SIG-M5 treated with dmso at 0.1 percent for 504 hours (cell line): ENCODE data around the gene SUSD2.
"Not testable (repeated sequence)": the region's sequence is repeated elsewhere in the genome, so short reads cannot be mapped to it uniquely, and the experiment has no call there.

Source experiments
- DNase-seq: peaks from one replicate; lab custom pipeline; 2025; ENCODE audit not compliant: unreplicated experiment; lab: John Stamatoyannopoulos, UW

Gene SUSD2, protein sequence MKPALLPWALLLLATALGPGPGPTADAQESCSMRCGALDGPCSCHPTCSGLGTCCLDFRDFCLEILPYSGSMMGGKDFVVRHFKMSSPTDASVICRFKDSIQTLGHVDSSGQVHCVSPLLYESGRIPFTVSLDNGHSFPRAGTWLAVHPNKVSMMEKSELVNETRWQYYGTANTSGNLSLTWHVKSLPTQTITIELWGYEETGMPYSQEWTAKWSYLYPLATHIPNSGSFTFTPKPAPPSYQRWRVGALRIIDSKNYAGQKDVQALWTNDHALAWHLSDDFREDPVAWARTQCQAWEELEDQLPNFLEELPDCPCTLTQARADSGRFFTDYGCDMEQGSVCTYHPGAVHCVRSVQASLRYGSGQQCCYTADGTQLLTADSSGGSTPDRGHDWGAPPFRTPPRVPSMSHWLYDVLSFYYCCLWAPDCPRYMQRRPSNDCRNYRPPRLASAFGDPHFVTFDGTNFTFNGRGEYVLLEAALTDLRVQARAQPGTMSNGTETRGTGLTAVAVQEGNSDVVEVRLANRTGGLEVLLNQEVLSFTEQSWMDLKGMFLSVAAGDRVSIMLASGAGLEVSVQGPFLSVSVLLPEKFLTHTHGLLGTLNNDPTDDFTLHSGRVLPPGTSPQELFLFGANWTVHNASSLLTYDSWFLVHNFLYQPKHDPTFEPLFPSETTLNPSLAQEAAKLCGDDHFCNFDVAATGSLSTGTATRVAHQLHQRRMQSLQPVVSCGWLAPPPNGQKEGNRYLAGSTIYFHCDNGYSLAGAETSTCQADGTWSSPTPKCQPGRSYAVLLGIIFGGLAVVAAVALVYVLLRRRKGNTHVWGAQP

DNA sequence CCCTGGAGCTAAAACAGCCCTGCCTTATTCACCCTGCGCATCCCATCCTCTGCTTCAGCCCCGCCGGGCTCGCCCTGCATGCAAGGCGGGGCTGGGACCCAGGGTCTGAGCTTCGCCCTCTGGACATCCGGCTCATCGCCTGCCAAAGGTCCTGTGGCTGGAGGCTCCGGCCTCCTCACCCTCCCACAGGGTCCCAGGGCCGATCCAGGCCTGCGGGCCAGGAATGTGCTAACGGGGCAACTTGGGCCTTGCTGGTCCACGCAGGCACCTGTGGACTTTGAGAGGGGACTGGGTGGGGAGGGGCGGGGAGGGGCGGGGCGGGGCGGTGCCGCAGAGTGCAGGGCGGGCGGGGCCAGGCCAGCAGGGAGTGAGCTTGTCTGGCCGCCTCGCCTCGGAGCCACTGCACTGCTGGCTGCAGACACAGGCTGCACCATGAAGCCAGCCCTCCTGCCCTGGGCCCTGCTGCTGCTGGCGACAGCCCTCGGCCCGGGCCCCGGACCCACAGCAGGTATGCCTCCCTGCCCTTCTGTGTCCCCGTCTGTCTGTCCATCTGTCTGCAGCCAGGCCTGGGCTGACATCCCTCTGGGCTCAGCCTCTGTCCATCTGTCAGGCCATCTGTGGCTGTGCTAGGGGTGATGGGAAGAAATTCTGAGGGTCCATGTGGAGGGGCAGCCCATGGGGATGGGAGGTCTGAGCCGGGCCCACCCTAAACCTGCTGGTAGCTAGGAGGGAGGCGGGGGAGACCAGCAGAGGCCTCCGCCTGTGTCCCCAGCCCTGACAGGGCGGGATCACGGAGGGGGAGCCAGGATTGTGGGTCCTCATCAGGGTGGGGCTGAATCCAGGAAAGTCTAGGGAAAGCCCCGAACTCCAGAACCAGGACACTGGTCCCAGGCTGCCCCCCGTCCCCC, at the start of gene SUSD2:
Gene SUSD2 (plus strand): TSS at position 400 of the 908 bp plus-strand sequence. CDS start 33 bp downstream, at position 433.
- no peak for DNase-seq

DNA sequence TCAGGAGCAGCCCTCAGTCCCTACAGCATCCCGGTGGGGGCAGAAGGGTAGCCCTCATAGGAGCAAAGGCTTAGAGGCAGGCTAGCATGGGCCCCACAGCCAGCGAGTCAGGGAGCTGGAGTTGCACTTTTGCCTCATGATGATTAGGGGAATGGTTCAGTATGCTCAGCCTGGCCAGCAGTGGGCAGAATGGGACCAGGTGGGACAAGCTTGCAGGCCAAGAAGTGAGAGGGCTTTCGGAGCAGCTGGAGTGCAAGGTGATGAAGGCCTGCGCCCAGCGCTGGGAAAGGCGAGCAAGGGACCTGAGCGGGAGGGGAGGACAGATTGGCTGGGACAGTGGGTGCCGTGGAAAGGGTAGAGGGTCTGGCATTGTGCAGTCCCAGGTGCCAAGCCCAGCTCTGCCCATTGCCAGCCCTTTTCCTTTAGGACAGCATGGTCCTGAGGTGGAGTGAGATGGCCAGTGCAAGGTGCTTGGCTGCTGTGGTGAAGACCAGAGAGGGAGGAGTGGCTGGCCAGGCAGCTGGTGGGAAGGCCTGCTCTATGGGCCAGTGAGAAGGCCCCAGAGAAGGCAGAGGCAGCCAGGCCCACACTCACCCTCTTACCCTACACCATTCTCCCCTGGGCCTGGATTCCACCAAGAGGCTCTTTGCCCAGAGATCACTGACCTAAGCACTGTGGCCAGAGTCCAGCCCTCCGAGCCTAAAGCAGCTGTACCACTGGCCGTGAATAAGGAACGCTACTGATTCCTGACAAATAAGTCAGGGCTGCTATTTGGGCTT, 47.9 kb upstream of the SUSD2 start:
- no peak for DNase-seq

DNA sequence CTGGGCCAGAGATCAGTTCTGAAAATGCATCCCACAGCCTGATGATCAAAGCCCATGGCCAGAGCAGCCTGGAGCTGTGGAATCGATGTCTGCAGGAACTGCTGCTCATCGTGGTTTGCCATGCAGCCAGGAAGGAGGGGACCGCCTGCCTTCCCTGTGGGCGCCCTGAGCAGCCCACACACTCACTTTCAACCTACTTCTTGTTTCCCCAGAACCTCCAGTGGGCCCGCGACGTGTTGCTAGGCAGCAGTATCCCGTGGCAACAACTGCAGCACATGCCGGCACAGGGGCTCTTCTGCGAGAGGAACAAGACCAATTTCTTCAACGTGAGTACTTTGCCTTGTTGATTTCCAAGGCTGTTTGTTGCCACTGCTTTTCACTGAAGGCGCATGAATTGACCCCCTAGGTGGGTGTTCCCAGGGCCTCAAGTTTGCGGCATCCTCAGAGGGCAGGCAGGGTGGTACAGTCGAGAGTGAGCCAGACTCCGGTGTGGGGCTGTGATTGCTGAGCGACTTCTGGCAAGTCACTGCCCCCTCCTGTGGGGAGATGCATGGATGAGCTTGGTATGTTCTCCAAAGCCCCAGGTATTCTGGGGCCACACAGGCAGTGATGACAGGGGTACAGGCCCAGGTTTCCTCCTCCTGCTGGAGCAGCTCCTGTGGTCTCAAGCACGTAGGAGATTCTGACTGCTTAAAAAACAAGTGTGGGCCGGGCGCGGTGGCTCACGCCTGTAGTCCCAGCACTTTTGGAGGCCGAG, 47.0 kb upstream of the SUSD2 start:
- no peak for DNase-seq

DNA sequence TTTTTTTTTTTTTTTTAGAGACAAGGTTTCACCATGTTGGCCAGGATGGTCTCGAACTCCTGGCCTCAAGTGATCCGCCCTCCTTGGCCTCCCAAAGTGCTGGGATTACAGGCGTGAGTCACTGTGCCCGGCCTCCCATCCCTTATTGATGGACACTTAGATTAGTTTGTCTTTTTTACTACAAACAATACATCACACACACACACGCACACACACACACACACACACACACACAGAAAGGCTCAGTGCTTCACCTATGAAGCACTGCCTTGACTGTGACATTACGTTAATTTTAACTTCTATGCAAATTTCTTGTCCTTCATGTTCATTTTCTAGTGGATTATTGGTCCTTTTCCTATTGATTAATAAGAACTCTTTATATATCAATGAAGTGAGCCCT, 44.8 kb upstream of the SUSD2 start:
- not testable (repeated sequence) for DNase-seq

DNA sequence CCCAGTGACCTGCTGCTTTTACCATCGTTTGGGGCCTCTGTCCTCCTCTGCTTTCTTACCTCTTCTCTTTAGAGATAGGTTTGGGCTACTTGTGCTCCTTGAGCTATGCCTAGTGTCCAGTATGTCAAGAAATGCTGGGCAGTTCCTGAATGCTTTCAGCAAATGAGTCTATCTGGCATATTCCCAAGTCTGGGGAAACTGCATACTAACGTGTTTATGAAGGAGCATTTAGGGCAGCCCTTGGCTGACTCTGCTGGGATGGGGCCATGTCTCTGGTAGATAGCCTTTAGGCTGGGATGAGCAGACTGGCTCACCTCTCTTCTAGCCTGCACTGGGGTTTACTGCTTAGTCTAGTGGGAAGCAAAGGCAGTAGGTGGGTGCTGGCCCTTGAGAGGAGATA, 43.7 kb upstream of the SUSD2 start:
- DNase-seq, result no peak

DNA sequence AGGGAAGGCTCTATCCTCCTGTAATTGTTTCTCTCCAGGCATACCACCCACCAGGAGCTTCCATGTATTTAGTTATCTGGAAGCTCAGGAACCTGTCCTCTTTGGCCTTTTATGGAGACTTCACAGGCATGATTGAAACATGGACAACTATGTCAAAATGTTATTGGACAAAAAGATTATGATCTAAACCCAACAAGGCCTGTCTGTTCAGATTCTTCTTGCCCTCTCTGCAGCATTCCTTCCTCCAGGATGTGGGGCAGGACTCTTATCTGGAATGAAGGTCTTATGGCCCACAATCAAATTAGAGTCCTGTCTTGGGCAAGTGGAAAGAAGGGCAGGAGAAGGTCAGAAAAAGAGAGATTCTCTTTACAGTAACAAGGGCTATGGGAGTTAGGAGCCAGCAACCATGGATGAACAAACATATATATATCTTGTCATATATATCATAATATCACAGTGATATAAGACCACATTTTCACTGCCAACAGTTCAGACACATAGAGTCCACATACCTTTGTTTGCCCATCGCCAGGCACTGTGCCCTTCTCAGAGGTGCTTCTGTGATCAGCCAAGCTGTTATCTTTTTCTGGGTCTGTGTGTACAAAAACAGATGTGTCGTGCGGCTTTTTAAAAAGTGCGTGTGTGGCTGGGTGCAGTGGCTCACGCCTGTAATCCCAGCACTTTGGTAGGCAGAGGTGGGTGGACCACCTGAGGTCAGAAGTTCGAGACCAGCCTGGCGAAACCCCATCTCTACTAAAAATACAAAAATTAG, 42.5 kb upstream of the SUSD2 start:
- DNase-seq, result no peak

DNA sequence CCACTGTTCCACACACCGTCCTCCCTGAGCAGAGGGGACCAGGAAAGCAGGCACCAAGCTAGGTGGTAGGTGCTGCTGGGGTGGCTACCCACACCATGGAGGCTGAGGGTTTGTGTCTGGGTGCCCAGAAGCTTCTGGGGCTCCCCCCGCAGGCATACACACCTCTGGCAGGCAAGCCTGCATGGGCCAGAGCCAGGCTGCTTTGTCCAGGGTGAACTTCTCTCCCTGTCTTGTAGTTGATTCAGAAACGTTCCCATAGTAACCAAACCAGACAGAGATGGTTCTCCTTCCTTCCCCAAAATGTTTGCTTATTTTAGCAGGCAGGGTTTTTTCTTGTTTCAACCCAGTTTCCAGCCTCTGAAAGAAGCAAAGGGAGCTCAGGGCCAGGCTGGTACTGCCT, 40.9 kb upstream of the SUSD2 start:
- peak; percentile 50 for DNase-seq

DNA sequence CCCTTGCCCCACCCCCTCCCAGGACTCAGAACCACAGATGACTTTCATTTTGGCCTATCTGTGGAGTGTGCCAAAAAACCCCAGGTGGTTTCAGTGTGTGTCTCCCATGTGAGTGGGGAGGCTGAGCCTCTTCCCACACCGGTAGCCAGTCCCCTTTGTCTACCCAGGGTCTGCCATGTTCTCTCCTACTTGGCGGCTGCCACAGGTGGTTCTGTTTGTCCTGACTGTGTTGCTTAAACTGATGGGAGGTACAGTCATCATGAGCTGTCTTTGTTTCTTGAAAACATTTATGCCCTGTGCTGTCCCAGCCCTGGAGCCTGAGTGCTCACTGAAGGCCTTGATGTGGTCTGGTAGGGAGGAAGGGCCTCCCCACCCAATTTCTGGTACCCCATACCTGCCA, 39.7 kb upstream of the SUSD2 start:
- no peak for DNase-seq

DNA sequence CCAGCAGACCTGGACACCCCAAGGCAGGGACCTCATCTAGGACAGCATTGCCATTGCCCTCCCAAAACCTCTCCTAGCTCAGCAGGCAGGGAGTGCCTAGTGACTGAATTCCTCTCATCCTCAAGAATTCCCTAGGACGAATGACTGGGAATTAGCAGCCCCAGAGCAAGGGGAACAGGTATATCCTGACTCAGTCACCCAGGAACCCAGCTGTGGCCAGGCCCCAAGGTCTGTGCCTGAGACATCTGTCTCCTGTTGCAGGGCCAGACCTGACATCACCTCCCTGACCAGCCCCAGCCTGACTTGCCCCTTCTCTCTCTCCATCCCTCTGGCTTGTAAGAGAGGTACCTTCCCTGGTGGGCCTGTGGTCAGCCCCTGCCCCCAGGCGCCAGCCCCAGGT, 39.0 kb upstream of the SUSD2 start:
- DNase-seq, result no peak

DNA sequence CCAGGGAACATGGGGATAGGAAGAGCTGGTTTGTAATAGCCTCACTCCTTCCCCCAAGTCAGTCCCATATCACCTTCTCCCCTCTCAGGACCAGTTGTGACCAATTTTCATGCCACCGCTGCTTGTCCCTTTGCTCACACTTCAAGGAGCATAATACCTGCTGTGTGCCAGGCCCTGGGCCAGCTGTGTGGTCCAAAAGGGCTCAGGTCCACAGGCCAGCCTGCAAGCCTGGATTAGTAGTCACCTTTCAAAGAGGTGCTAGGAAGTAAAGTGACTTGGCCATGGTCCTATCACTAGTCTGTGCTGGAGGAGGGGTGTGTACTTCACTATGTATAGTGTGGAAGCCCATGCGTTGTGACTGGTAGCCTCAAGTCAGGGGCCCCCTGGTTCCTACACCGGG, 38.5 kb upstream of the SUSD2 start:
- DNase-seq, result no peak

DNA sequence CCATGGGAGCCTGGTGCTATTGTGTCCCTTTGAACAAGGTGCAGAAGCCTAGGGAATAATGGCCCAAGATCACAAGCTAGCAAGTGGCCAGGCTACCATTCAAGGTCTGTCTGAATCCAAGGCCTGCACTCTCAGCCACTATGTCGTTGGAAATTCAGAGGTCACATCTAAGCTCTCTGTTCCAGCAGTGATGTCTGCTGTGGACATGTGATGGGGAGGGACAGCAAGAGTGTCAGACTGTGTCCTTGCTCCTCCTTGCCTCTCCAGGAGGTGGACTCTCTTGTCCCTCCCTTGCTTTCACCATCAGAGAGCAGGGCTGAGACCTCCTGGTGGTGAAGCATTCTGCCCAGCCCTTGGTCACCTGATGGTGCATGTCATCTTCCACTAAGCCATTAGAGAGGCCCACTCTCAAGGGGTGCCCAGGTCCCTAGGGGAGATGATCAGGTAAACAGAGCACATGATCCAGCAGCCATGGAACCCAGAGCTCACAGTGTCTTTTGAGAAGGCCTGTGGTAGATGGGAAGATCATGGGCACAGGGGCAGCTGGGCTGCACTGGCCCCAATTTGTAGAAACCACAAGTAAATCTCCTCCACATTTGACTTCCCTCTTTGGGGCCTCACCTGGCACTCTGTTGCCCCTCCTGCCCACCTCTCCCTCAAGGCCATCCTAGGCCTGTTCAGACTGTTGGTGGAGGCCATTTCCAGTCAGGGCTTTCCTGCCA, 37.1 kb upstream of the SUSD2 start:
- no peak for DNase-seq

DNA sequence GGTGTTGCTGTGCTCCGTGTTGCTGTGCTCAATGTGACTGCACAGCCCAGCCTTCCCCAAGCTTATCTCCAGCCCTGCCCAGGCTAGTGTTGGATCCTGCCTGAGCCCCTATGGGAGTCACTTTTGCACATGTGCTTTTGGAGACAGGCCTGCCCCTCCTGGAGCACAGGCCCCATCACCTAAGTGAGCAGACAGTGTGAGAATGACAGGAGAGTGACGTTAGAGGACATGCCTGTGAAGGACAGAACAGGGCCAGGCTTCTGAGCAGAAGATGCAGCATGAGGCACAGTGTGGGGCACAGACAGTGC, 36.6 kb upstream of the SUSD2 start:
- DNase-seq, result no peak

DNA sequence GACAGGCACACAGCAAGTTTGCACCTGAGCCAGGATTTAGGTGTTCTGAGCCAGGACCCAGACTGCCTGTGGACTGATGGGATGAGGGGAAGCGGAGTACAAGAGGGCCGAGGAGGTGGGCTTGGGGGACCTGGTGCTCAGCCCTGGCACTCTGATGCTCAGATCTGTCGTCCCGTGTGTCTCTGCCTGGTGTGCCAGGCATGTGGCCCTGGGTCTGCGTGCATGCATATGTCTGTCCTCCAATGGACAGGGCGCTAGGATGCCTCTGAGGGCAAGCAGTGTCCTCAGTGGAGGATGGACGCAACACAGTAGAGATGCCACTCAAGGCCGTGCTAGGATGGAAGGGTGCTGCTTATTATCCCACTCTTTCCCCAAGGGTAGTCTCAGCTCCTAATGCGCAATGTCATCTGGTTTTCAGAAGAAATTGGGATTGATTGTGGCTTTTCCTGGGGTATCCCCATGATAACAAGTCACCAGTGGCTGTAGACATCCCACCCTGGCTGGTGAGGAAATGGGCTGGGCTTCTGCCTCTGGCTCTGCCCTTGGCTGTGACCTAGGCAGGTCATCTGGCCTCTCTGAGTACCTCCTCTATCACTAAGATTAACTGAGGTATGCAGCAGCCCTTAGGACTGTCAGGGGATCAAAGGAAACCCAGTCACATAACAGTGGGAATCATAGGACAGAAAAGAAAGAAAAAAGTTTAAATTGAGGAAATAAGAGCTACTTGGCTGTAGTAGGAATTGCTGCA, 35.7 kb upstream of the SUSD2 start:
- DNase-seq, result no peak

DNA sequence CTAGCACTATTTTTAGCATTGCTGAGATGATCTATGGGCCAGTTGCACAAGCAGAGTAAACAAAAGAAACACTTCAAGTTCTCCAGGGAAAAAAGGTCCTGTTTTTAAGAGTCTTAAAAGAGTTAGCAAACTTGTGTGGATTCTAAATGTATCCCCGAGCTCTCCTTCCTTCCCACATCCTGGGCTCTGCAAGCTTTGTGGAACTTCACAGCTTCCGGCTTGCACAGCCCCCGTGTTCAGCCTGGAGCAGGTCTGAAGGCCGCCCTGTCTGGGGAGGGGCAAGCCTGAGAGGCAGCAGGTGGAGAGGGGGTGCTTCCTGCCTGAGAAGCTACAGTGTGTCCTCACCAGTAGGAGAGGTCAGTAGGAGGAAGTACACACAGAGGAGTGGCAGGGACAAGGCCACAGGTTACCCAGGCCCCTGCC, 35.1 kb upstream of the SUSD2 start:
- peak; percentile 82 for DNase-seq

DNA sequence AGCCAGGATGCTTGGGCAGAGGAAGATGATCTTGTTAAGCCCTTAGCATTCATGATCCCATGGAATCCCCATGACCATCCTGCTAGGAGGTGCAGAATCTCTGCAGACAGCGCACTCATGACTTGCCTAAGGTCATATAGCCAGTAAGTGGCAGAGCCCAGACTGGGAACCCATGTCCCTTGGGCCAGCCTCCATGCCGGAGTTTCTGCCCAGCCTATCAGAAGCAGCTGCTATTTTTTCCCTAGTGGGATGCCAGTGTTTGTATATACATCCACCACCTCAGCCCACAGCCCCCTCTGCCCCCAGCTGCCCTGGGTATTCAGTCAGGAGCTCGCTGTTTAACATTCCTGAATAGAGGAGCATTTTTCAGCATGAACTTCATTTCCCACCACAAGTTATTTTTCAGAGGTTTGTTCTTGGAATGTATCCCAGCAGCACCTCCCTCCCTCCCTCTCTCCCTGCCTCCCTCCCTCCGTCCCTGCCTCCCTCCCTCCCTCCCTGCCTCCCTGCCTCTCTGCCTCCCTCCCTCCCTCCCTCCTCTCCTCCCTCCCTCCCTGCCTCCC, 34.4 kb upstream of the SUSD2 start:
- no peak for DNase-seq

DNA sequence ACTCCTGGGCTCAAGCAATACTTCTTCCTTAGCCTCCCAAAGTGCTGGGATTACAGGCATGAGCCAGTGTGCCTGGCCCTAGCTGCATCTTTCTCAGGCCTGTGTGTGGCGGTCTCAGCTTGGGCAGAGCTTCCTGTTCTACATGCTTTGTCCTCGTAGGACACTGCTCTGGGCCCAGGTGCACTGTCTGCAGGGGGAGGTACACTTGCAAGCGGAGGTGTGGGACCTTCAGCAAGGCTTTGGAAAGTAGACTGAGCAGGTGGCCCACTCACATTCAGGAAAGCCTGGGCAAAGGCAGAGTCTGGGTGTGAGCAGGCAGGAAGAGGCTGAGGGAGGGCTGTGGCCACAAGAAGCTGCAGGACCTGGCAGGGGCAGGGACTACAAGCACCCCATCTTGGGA, 33.6 kb upstream of the SUSD2 start:
- no peak for DNase-seq
